ENCODE measurements around the gene SEZ6L2. TPM values are rescaled to one million over a fixed set of nuclear protein-coding genes. Genes with fewer than 3 reads are reported as not detected.

The SEZ6L2 gene
- total RNA-seq, 2 donors from 2014 or later: 2.6 to 4.6 TPM

DNA sequence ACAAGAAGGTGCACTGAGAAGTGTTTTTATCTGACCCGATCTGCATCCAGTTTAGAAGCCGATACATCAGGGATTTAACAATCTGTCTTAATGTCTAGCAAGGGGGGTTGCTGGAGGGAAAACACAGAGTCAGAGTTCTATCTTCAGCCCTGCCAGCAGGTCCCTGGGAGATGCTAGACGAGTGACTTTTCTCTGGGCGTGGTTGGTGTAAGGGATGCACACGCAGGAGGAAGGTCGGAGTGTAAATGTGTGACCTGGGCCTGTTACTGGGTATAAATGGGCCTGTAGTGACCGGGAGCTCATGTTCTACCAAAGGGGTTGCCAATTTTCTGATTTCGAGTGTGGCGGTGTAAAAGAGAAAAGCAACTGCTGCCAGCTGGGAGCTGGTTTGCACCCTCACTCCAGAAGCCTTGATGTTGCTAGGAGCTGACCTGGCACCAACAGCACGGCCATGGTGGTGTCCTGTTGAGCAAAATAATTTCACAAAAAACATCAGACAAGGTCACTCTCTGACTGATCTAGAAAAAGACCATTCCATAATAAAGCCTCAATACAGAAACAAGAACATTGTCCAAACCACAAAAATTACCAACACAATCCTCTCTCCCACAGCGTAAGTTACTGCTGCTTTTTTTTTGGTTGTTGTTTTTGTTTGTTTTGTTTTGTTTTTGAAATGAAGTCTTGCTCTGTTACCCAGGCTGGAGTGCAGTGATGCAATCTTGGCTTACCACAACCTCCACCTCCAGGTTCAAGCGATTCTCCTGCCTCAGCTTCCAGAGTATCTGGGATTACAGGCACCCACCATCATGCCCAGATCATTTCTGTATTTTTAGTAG lies 27.9 kb upstream of the SEZ6L2 start:
- no peak overlapping the region for H3K27ac ChIP-seq
- peak overlapping the region in 1 of 2 donors; percentile 98 for H3K4me3 ChIP-seq
- H3K36me3 ChIP-seq: peaks cover 9% of the 10 kb centered on the region
- peaks cover 0 to 19% of the 10 kb centered on the region in 2 donors for H3K4me1 ChIP-seq
- no peak for DNase-seq (ENCODE audit: low spot score)
- no peaks in the 10 kb centered on the region for H3K9me3 ChIP-seq
- TF ChIP-seq, protein P1, sequence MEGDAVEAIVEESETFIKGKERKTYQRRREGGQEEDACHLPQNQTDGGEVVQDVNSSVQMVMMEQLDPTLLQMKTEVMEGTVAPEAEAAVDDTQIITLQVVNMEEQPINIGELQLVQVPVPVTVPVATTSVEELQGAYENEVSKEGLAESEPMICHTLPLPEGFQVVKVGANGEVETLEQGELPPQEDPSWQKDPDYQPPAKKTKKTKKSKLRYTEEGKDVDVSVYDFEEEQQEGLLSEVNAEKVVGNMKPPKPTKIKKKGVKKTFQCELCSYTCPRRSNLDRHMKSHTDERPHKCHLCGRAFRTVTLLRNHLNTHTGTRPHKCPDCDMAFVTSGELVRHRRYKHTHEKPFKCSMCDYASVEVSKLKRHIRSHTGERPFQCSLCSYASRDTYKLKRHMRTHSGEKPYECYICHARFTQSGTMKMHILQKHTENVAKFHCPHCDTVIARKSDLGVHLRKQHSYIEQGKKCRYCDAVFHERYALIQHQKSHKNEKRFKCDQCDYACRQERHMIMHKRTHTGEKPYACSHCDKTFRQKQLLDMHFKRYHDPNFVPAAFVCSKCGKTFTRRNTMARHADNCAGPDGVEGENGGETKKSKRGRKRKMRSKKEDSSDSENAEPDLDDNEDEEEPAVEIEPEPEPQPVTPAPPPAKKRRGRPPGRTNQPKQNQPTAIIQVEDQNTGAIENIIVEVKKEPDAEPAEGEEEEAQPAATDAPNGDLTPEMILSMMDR (IDR thresholded peaks at IDR 0.05): no peak
- H3K27me3 ChIP-seq: no peaks in the 10 kb centered on the region

DNA sequence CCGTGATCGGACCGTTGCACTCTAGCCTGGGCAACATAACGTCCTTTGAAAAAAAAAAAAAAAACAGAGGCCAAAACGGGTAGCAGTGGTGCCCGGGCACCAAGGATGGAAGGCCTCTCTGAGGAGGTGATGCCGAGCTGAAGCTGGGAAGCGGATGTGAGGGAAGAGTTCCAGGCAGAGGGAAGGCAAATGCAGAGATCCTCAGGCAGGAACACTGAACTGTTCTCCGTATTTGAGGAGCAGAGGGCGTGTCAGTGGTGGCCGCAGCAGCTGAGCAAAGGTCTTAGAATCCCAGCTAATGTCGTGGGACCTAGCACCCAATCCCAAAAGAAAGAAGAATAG lies 27.3 kb upstream of the SEZ6L2 start:
- Histone ChIP-seq H3K9me3 (no peaks in the 10 kb centered on the region), H3K4me1 (peaks cover 0 to 19% of the 10 kb centered on the region in 2 donors), H3K4me3 (peak overlapping the region; percentile 81 to 98), H3K36me3 (peaks cover 11% of the 10 kb centered on the region), H3K27ac (peak overlapping the region; percentile 86 to 87), H3K27me3 (no peaks in the 10 kb centered on the region)
- TF ChIP-seq, protein P1 (IDR thresholded peaks at IDR 0.05): no peak
- no peak for DNase-seq (ENCODE audit: low spot score)

GRCh38 chr16:29925781-29926710 lies 26.7 kb upstream of the SEZ6L2 start, which contains the start of gene KCTD13:
Gene KCTD13, minus strand, starts transcription at chr16:29926226. Its CDS starts 193 bp downstream, at chr16:29926033.
- H3K36me3 ChIP-seq: peaks cover 11% of the 10 kb centered on the region
- H3K4me3 ChIP-seq: peak within 1 kb of the TSS; percentile 81 to 98
- H3K4me1 ChIP-seq: peaks cover 0 to 19% of the 10 kb centered on the region in 2 donors
- H3K27ac ChIP-seq: peak within 1 kb of the TSS; percentile 86 to 87
- H3K9me3 ChIP-seq: no peaks in the 10 kb centered on the region
- TF ChIP-seq, protein P1 (IDR thresholded peaks at IDR 0.05): no peak
- no peaks in the 10 kb centered on the region for H3K27me3 ChIP-seq
- peak; percentile 88 for DNase-seq (ENCODE audit: low spot score)

DNA sequence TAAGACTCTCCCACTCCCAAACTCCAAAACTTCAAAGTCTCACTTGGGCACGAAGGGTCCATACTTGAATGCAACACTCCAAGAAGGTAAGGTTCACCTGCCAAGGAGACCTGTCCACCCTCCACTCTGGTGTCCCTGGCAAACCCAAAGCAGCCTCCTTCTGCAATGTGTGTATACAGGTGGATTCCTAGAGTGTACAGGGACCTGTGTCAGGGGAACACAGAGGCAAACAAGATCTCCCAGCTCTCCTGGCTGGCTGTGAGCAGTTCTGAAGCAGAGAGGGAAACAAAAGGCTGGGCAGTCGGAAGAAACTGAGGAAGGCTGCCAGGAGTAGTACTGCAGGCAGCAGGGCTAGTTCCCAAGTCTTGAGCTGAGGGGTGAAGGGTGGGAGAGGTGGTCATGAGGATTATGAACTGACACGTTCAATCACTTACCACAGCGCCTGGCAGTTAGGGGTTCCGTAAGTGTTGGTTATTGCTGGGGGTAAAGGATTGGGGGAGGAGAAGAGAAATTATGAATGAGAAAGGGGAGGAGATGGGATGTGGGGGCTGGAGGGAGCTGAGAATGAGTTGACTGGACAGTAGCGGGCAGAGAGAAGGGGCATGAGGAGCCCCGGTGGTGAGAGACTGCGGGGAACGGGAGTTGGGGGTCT lies 25.9 kb upstream of the SEZ6L2 start:
- peak overlapping the region in 1 of 2 donors; percentile 87 for H3K27ac ChIP-seq

GRCh38 chr16:29922986-29923501 lies 23.7 kb upstream of the SEZ6L2 start:
- TF ChIP-seq, protein P1 (IDR thresholded peaks at IDR 0.05): no peak
- no peaks in the 10 kb centered on the region for H3K27me3 ChIP-seq
- H3K4me1 ChIP-seq: peaks cover 0 to 19% of the 10 kb centered on the region in 2 donors
- no peaks in the 10 kb centered on the region for H3K9me3 ChIP-seq
- no peak overlapping the region for H3K4me3 ChIP-seq
- peaks cover 11% of the 10 kb centered on the region for H3K36me3 ChIP-seq
- DNase-seq (ENCODE audit: low spot score): no peak
- H3K27ac ChIP-seq: no peak overlapping the region

More for the DNA sequence above, 25.9 kb upstream of the SEZ6L2 start:
- Histone ChIP-seq H3K36me3 (peaks cover 11% of the 10 kb centered on the region), H3K4me3 (peak overlapping the region; percentile 81 to 98), H3K4me1 (peaks cover 0 to 19% of the 10 kb centered on the region in 2 donors), H3K9me3 (no peaks in the 10 kb centered on the region), H3K27me3 (no peaks in the 10 kb centered on the region)
- no peak for DNase-seq (ENCODE audit: low spot score)
- TF ChIP-seq, protein P1 (IDR thresholded peaks at IDR 0.05): no peak

Data from right atrium auricular region (tissue), 2 donors.